GM12878 (cell line): ENCODE data around the gene INTS14.

Source experiments
- GABPA ChIP-seq: IDR thresholded peaks from 2 replicates; pipeline ENCODE4 v1.6.1; 2014; ENCODE audit warnings: antibody characterized with exemption, low read depth, mild to moderate bottlenecking, inconsistent platforms
- KAT2A ChIP-seq: conservative IDR thresholded peaks from 2 replicates; pipeline ENCODE4 v1.6.1; 2011; ENCODE audit warnings: low read depth, low read length; ENCODE audit not compliant: control insufficient read depth
- NRF1 ChIP-seq: conservative IDR thresholded peaks from 2 replicates; pipeline ENCODE4 v1.6.1; 2011; ENCODE audit warnings: mild to moderate bottlenecking, low read depth, low read length, improper control_type of control experiment
- POLR2A ChIP-seq: IDR thresholded peaks from 2 replicates; pipeline ENCODE4 v1.6.1; 2011; ENCODE audit warnings: low read depth, mild to moderate bottlenecking, low read length
- POLR2AphosphoS5 ChIP-seq: IDR thresholded peaks from 2 replicates; pipeline ENCODE4 v1.6.1; 2011; ENCODE audit warnings: mild to moderate bottlenecking, low read length, inconsistent platforms
- ZBTB40 ChIP-seq: fragments of 450-650 bp; IDR thresholded peaks from 2 replicates; pipeline ENCODE4 v1.6.1; 2016; ENCODE audit warnings: mild to moderate bottlenecking, moderate library complexity, borderline replicate concordance
- TF ChIP-seq, protein P1 (sequence below), 3 experiments: IDR thresholded peaks in 2 of 3; conservative IDR thresholded peaks in 1 of 3; 2 replicates each; pipeline ENCODE4 v1.5.1; 2011; ENCODE audit warnings: low read depth in 3 of 3, low read length in 3 of 3, mild to moderate bottlenecking in 3 of 3, control low read depth in 2 of 3, moderate library complexity in 2 of 3, inconsistent platforms in 1 of 3, mixed read lengths in 1 of 3; ENCODE audit not compliant: control insufficient read depth in 2 of 3, insufficient read depth in 1 of 3; ENCODE audit errors: extremely low read depth in 1 of 3
- TF ChIP-seq, protein P2 (sequence below): IDR thresholded peaks from 2 replicates; pipeline ENCODE4 v1.6.1; 2012; ENCODE audit warnings: low read depth, low read length, improper control_type of control experiment

GRCh38 chr15:65533057-65533756 lies 77.7 kb downstream of the INTS14 start:
- no peak for TF ChIP-seq KAT2A
- no peak for TF ChIP-seq POLR2A
- TF ChIP-seq, protein P1, sequence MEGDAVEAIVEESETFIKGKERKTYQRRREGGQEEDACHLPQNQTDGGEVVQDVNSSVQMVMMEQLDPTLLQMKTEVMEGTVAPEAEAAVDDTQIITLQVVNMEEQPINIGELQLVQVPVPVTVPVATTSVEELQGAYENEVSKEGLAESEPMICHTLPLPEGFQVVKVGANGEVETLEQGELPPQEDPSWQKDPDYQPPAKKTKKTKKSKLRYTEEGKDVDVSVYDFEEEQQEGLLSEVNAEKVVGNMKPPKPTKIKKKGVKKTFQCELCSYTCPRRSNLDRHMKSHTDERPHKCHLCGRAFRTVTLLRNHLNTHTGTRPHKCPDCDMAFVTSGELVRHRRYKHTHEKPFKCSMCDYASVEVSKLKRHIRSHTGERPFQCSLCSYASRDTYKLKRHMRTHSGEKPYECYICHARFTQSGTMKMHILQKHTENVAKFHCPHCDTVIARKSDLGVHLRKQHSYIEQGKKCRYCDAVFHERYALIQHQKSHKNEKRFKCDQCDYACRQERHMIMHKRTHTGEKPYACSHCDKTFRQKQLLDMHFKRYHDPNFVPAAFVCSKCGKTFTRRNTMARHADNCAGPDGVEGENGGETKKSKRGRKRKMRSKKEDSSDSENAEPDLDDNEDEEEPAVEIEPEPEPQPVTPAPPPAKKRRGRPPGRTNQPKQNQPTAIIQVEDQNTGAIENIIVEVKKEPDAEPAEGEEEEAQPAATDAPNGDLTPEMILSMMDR (IDR thresholded peaks at IDR 0.05 in 2 of 3, conservative IDR thresholded peaks at IDR 0.05 in 1 of 3; ENCODE audit: control insufficient read depth in 2 of 3, extremely low read depth in 1 of 3, insufficient read depth in 1 of 3, low read depth in 3 of 3, low read length in 3 of 3) = no peak
- TF ChIP-seq ZBTB40 = no peak
- TF ChIP-seq POLR2AphosphoS5 = no peak
- TF ChIP-seq GABPA = no peak
- TF ChIP-seq NRF1 = no peak
- TF ChIP-seq, protein P2, sequence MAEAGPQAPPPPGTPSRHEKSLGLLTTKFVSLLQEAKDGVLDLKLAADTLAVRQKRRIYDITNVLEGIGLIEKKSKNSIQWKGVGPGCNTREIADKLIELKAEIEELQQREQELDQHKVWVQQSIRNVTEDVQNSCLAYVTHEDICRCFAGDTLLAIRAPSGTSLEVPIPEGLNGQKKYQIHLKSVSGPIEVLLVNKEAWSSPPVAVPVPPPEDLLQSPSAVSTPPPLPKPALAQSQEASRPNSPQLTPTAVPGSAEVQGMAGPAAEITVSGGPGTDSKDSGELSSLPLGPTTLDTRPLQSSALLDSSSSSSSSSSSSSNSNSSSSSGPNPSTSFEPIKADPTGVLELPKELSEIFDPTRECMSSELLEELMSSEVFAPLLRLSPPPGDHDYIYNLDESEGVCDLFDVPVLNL = no peak
